Colonic mucosa (tissue), 4 donors: ENCODE data around the gene SLC7A5. TPM values are rescaled to one million over a fixed set of nuclear protein-coding genes. Genes with fewer than 3 reads are reported as not detected.
"Not testable (repeated sequence)": the region's sequence is repeated elsewhere in the genome, so short reads cannot be mapped to it uniquely, and the experiment has no call there.

ENCODE experiments used
- DNase-seq: peaks from one replicate; pipeline ENCODE4 v3.0.0-alpha.2; 2020
- H3K27ac ChIP-seq: fragments of 200-600 bp; one replicate; pipeline ENCODE4 v1.8.0; 2021
- H3K27me3 ChIP-seq: fragments of 200-600 bp; one replicate; pipeline ENCODE4 v1.8.0; 2021
- H3K36me3 ChIP-seq: fragments of 200-600 bp; one replicate; pipeline ENCODE4 v1.8.0; 2021
- H3K4me1 ChIP-seq: fragments of 200-600 bp; one replicate; pipeline ENCODE4 v1.8.0; 2021; ENCODE audit warnings: mild to moderate bottlenecking
- H3K4me3 ChIP-seq: fragments of 200-600 bp; one replicate; pipeline ENCODE4 v1.8.0; 2021
- H3K9ac ChIP-seq, 2 donors: one replicate each; pipeline ENCODE4 v1.7.0; 2013; ENCODE audit warnings: control low read depth in 2 of 2, low read depth in 2 of 2, low read length in 2 of 2
- H3K9me3 ChIP-seq: fragments of 200-600 bp; one replicate; pipeline ENCODE4 v1.8.0; 2021
- intact Hi-C: fragments of 100-400 bp; cut with DNase I; formaldehyde crosslinking; loops from one replicate; pipeline ENCODE4 v1.14.1; 2022
- total RNA-seq, 2 donors: library from RNA; stranded (reverse); fragmentation: NEBNext Ultra II Directional in 1 of 2; extraction: Animal tissue kit (Norgen Biotek cat#: 25700) in 1 of 2; gene quantifications; one replicate each; pipeline ENCODE4 v1.2.1, GENCODE V29; 2021
- TF ChIP-seq, protein P1 (sequence below): fragments of 200-600 bp; IDR thresholded peaks from one replicate; pipeline ENCODE4 v1.8.0; 2022; ENCODE audit warnings: antibody characterized with exemption, mild to moderate bottlenecking
- donor health status: healthy.
- donor health status: DM: no; HTN: no; CAD: no.
- donor health status: DM: no; HTN: no; CAD: no.

The SLC7A5 gene
- total RNA-seq, 2 donors from 2014 or later, result 9.5 to 26.2 TPM

GRCh38 chr16:87819983-87820382 lies 49.3 kb downstream of the SLC7A5 start:
- no peak overlapping the region for H3K4me3 ChIP-seq
- intact Hi-C loops, result no loop called here
- H3K36me3 ChIP-seq, result no peaks in the 10 kb centered on the region
- H3K4me1 ChIP-seq, result no peaks in the 10 kb centered on the region
- DNase-seq, result no peak
- no peak overlapping the region for H3K9ac ChIP-seq
- H3K27ac ChIP-seq, result no peak overlapping the region
- no peaks in the 10 kb centered on the region for H3K9me3 ChIP-seq
- H3K27me3 ChIP-seq, result no peaks in the 10 kb centered on the region
- TF ChIP-seq, protein P1, sequence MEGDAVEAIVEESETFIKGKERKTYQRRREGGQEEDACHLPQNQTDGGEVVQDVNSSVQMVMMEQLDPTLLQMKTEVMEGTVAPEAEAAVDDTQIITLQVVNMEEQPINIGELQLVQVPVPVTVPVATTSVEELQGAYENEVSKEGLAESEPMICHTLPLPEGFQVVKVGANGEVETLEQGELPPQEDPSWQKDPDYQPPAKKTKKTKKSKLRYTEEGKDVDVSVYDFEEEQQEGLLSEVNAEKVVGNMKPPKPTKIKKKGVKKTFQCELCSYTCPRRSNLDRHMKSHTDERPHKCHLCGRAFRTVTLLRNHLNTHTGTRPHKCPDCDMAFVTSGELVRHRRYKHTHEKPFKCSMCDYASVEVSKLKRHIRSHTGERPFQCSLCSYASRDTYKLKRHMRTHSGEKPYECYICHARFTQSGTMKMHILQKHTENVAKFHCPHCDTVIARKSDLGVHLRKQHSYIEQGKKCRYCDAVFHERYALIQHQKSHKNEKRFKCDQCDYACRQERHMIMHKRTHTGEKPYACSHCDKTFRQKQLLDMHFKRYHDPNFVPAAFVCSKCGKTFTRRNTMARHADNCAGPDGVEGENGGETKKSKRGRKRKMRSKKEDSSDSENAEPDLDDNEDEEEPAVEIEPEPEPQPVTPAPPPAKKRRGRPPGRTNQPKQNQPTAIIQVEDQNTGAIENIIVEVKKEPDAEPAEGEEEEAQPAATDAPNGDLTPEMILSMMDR, result no peak

DNA sequence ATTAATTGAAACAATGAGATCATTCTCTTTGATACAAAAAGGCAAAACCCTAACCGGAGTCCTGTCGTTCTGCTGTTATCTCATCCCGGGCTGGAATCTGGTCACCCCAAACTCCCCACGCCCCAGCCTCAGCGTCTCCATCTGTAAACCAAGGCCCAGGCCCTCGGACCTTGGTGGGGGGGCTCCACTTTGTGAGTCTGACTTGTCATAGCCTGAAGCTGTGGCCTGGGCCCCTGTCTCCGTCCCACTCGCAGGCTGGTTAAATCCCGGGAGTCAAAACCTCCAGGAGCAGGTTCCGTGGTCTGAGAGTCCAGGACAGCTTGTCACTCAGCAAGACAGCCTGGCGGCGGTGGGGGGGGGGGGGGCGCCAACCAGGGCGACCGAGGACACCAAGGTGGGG lies 50.0 kb downstream of the SLC7A5 start:
- TF ChIP-seq, protein P1, result no peak
- Histone ChIP-seq H3K9me3 (no peaks in the 10 kb centered on the region), H3K4me3 (no peak overlapping the region), H3K4me1 (no peaks in the 10 kb centered on the region), H3K27ac (no peak overlapping the region), H3K36me3 (no peaks in the 10 kb centered on the region), H3K9ac (no peak overlapping the region), H3K27me3 (no peaks in the 10 kb centered on the region)
- no peak for DNase-seq
- intact Hi-C loops, result no loop called here

DNA sequence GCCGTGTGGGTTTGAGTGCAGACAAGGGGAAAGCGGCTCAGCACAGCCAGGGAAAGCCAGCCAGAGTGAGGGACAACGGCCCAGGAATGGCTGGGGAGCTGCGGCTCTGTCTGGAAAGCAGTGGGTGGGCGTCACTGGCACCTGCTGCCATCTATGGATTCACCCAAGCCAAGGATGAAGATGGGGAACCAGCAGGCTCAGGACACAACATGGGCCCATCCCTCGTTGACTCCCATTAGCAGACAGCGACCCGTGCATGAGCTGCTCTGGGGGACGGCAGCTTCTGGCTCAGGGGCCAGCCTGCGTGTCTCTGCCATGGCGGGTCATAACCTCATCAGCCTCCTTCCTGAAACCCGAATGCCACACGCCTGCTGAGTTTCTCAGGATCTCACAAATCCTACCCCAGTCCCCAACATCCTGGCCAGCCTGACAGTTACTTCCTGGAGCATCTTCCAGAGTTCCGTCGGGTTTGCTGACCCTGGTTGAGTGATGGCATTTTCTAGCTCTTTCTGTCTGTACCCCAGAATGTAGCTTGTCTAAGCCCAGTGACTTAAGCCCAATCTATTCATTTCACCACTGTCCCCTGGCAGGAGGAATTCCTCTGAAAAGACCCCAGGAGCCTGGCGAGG lies 50.7 kb downstream of the SLC7A5 start:
- no peak overlapping the region for H3K27ac ChIP-seq
- no peaks in the 10 kb centered on the region for H3K36me3 ChIP-seq
- no peaks in the 10 kb centered on the region for H3K9me3 ChIP-seq
- no peak for DNase-seq
- TF ChIP-seq, protein P1, result no peak
- H3K9ac ChIP-seq, result no peak overlapping the region
- intact Hi-C loops, result no loop called here
- no peak overlapping the region for H3K4me3 ChIP-seq
- no peaks in the 10 kb centered on the region for H3K4me1 ChIP-seq
- no peaks in the 10 kb centered on the region for H3K27me3 ChIP-seq

- H3K9me3 ChIP-seq, result no peaks in the 10 kb centered on the region
- no peaks in the 10 kb centered on the region for H3K27me3 ChIP-seq
- no peak for DNase-seq
- H3K4me3 ChIP-seq, result no peak overlapping the region
- no peak overlapping the region for H3K9ac ChIP-seq
- no peak overlapping the region for H3K27ac ChIP-seq
- TF ChIP-seq, protein P1, result no peak
- intact Hi-C loops, result no loop called here
- H3K4me1 ChIP-seq, result no peaks in the 10 kb centered on the region
- H3K36me3 ChIP-seq, result no peaks in the 10 kb centered on the region
Observed at GRCh38 chr16:87817910-87818309, 51.4 kb downstream of the SLC7A5 start.

DNA sequence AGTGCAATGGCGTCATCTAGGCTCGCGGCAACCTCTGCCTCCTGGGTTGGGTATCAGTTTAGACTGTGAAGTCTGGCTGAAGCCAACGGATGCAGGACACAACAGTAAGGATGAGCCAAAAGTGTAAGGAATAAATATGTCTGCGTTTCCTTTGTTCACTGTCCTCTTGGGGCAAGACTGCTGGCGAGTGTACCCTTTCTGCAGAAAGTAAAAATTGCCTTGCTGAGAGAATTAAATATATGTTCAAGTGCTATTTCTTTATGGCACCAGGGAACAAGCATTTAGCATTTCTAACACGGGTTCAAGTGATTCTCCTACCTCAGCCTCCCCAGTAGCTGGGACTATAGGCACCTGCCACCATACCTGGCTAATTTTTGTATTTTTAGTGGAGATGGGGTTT lies 51.9 kb downstream of the SLC7A5 start:
- H3K36me3 ChIP-seq, H3K9me3 ChIP-seq, DNase-seq, H3K27me3 ChIP-seq, H3K4me1 ChIP-seq, H3K27ac ChIP-seq, H3K9ac ChIP-seq, intact Hi-C loops, H3K4me3 ChIP-seq: not testable (repeated sequence)

GRCh38 chr16:87816507-87817100 lies 52.7 kb downstream of the SLC7A5 start:
- no peaks in the 10 kb centered on the region for H3K9me3 ChIP-seq
- H3K27ac ChIP-seq, result no peak overlapping the region
- DNase-seq, result no peak
- H3K27me3 ChIP-seq, result no peaks in the 10 kb centered on the region
- H3K4me3 ChIP-seq, result no peak overlapping the region
- no peaks in the 10 kb centered on the region for H3K36me3 ChIP-seq
- no peaks in the 10 kb centered on the region for H3K4me1 ChIP-seq
- intact Hi-C loops, result no loop called here
- TF ChIP-seq, protein P1, result no peak
- H3K9ac ChIP-seq, result no peak overlapping the region
